WTC11 (cell line): ENCODE data around the gene PIEZO1. TPM values are rescaled to one million over a fixed set of nuclear protein-coding genes. Genes with fewer than 3 reads are reported as not detected.

Source experiments
- ATAC-seq: fragments of 200-7000 bp; cut with Tn5 transposase; 2 replicates; pipeline ENCODE4 v1.10.0; 2021; ENCODE audit warnings: mild to moderate bottlenecking, moderate library complexity
- CTCF ChIA-PET: fragments of 300-600 bp; sonication (Branson Sonifier 250); formaldehyde crosslinking; loops from one replicate; lab custom pipeline; 2021; ENCODE audit warnings: antibody characterized with exemption; lab: Charles Lee
- POLR2A ChIA-PET: fragments of 350-600 bp; sonication (Branson Sonifier 250); formaldehyde crosslinking; loops from one replicate; lab custom pipeline; 2021; ENCODE audit warnings: antibody characterized with exemption; lab: Charles Lee
- DNase-seq: peaks from one replicate; pipeline ENCODE4 v3.0.0; 2021; ENCODE audit warnings: low spot score
- H3K27ac Mint-ChIP-seq: 2 replicates; pipeline ENCODE4 v1.8.0; 2021; ENCODE audit warnings: mixed read lengths
- H3K27me3 Mint-ChIP-seq: 2 replicates; pipeline ENCODE4 v1.8.0; 2021; ENCODE audit warnings: low read depth, mild to moderate bottlenecking, moderate library complexity, mixed read lengths
- H3K36me3 Mint-ChIP-seq: 2 replicates; pipeline ENCODE4 v1.8.0; 2021; ENCODE audit warnings: mixed read lengths
- H3K4me1 Mint-ChIP-seq: 2 replicates; pipeline ENCODE4 v1.8.0; 2022; ENCODE audit warnings: mixed read lengths
- H3K4me3 Mint-ChIP-seq: 2 replicates; pipeline ENCODE4 v1.8.0; 2021; ENCODE audit warnings: mild to moderate bottlenecking, moderate library complexity, mixed read lengths
- H3K9me3 Mint-ChIP-seq: 2 replicates; pipeline ENCODE4 v1.8.0; 2021; ENCODE audit warnings: mixed read lengths
- ATF6 ChIP-seq: sonication (generic); formaldehyde crosslinking; IDR thresholded peaks from 2 replicates; pipeline ENCODE4 v1.8.1; 2023; ENCODE audit warnings: mild to moderate bottlenecking, missing genetic modification reagents
- CBFB ChIP-seq: sonication (generic); formaldehyde crosslinking; IDR thresholded peaks from 2 replicates; pipeline ENCODE4 v1.8.1; 2022; ENCODE audit warnings: mild to moderate bottlenecking, low read depth, missing genetic modification reagents
- CTCF ChIP-seq: fragments of 200-600 bp; IDR thresholded peaks from 2 replicates; pipeline ENCODE4 v1.8.0; 2022; ENCODE audit warnings: antibody characterized with exemption
- E2F4 ChIP-seq: sonication (generic); formaldehyde crosslinking; IDR thresholded peaks from 2 replicates; pipeline ENCODE4 v1.8.1; 2022; ENCODE audit warnings: low read depth, mild to moderate bottlenecking, moderate library complexity, missing genetic modification reagents, borderline replicate concordance
- ESRRA ChIP-seq: sonication (generic); formaldehyde crosslinking; IDR thresholded peaks from 2 replicates; pipeline ENCODE4 v1.8.1; 2022; ENCODE audit warnings: mild to moderate bottlenecking, missing genetic modification reagents, borderline replicate concordance
- ETV6 ChIP-seq: sonication (generic); formaldehyde crosslinking; IDR thresholded peaks from 2 replicates; pipeline ENCODE4 v1.8.1; 2022; ENCODE audit warnings: mild to moderate bottlenecking, missing genetic modification reagents
- FOXP1 ChIP-seq: sonication (generic); formaldehyde crosslinking; IDR thresholded peaks from 2 replicates; pipeline ENCODE4 v1.8.0; 2022; ENCODE audit warnings: missing genetic modification reagents, mild to moderate bottlenecking, moderate library complexity, borderline replicate concordance
- KAT7 ChIP-seq: sonication (generic); formaldehyde crosslinking; IDR thresholded peaks from 2 replicates; pipeline ENCODE4 v1.8.1; 2023; ENCODE audit warnings: missing genetic modification reagents, mild to moderate bottlenecking, borderline replicate concordance
- NFE2L1 ChIP-seq: sonication (generic); formaldehyde crosslinking; IDR thresholded peaks from 2 replicates; pipeline ENCODE4 v1.8.1; 2023; ENCODE audit warnings: missing genetic modification reagents
- NFYB ChIP-seq: sonication (generic); formaldehyde crosslinking; conservative IDR thresholded peaks from 2 replicates; pipeline ENCODE4 v1.8.0; 2022; ENCODE audit warnings: low read depth, missing genetic modification reagents
- NR3C1 ChIP-seq: sonication (generic); formaldehyde crosslinking; conservative IDR thresholded peaks from 2 replicates; pipeline ENCODE4 v1.8.1; 2023; ENCODE audit warnings: low read depth, mild to moderate bottlenecking, missing genetic modification reagents
- RORB ChIP-seq: fragments of 250-450 bp; sonication (Bioruptor Pico); IDR thresholded peaks from 2 replicates; pipeline ENCODE4 v1.9.0; 2021; ENCODE audit warnings: mild to moderate bottlenecking
- SP1 ChIP-seq: sonication (generic); formaldehyde crosslinking; conservative IDR thresholded peaks from 2 replicates; pipeline ENCODE4 v1.8.1; 2022; ENCODE audit warnings: missing genetic modification reagents
- STAT6 ChIP-seq: sonication (generic); formaldehyde crosslinking; conservative IDR thresholded peaks from 2 replicates; pipeline ENCODE4 v1.8.1; 2023; ENCODE audit warnings: mild to moderate bottlenecking, low read depth, missing genetic modification reagents, moderate library complexity
- TP53 ChIP-seq: sonication (generic); formaldehyde crosslinking; IDR thresholded peaks from 2 replicates; pipeline ENCODE4 v1.8.1; 2023; ENCODE audit warnings: mild to moderate bottlenecking, missing genetic modification reagents
- ZBTB43 ChIP-seq: sonication (generic); formaldehyde crosslinking; IDR thresholded peaks from 2 replicates; pipeline ENCODE4 v1.8.1; 2023; ENCODE audit warnings: mild to moderate bottlenecking, missing genetic modification reagents
- ZMAT4 ChIP-seq: fragments of 250-450 bp; sonication (Bioruptor Pico); IDR thresholded peaks from 2 replicates; pipeline ENCODE4 v1.9.0; 2021; ENCODE audit warnings: mild to moderate bottlenecking
- ZNF219 ChIP-seq: sonication (generic); formaldehyde crosslinking; IDR thresholded peaks from 2 replicates; pipeline ENCODE4 v1.8.0; 2023; ENCODE audit warnings: missing genetic modification reagents, mild to moderate bottlenecking, borderline replicate concordance
- ZNF317 ChIP-seq: sonication (generic); formaldehyde crosslinking; IDR thresholded peaks from 2 replicates; pipeline ENCODE4 v1.8.1; 2023; ENCODE audit warnings: low read depth, mild to moderate bottlenecking, moderate library complexity, missing genetic modification reagents, borderline replicate concordance
- ZNF425 ChIP-seq: fragments of 250-450 bp; sonication (Bioruptor Pico); conservative IDR thresholded peaks from 2 replicates; pipeline ENCODE4 v1.9.0; 2021; ENCODE audit warnings: mild to moderate bottlenecking
- total RNA-seq: library from RNA; stranded (reverse); gene quantifications from 3 replicates; pipeline ENCODE4 v1.2.3, GENCODE V29; 2021

PIEZO1 gene
- total RNA-seq, 1 experiment from 2014 or later, result 71.3 TPM

GRCh38 chr16:88749358-88749757 lies 35.7 kb downstream of the PIEZO1 start:
- no peaks in the 10 kb centered on the region for H3K36me3 Mint-ChIP-seq
- DNase-seq, result no peak
- ATAC-seq, result no peak

GRCh38 chr16:88748364-88748763 lies 36.7 kb downstream of the PIEZO1 start:
- no peak for ATAC-seq
- Mint-ChIP-seq H3K9me3 (no peaks in the 10 kb centered on the region), H3K27me3 (no peaks in the 10 kb centered on the region), H3K36me3 (no peaks in the 10 kb centered on the region)
- no peak for TF ChIP-seq ZNF219 (CRISPR knock-in tag)
- TF ChIP-seq NFE2L1 (CRISPR knock-in tag), result no peak
- TF ChIP-seq TP53, result no peak
- 0 out of 2 replicates have a peak, but pooled peaks have one; percentile 9 for TF ChIP-seq NFYB (CRISPR knock-in tag)
- no peak for TF ChIP-seq ETV6 (CRISPR knock-in tag)
- TF ChIP-seq FOXP1 (CRISPR knock-in tag), result peak; percentile 57; the same call in 1 of the 2 replicates
- TF ChIP-seq ZBTB43, result no peak
- no peak for TF ChIP-seq STAT6 (CRISPR knock-in tag)
- TF ChIP-seq ZMAT4, result no peak
- TF ChIP-seq ZNF425 (CRISPR knock-in tag), result no peak
- TF ChIP-seq, all 79 proteins: peak for 2
- POLR2A ChIA-PET, result interaction anchor here (0.7 kb wide), 1 partner anchor 25 kb away, joined by 3 read pairs; no protein-coding TSS in a partner anchor
- no peak for DNase-seq
- Mint-ChIP-seq H3K27ac (no peak overlapping the region), H3K4me3 (no peak overlapping the region), H3K4me1 (peaks cover 14% of the 10 kb centered on the region)
- CTCF ChIA-PET, result interaction anchor here (0.7 to 5.3 kb wide), 6 partner anchors 11 to 36 kb away, joined by 3 to 80 read pairs (median 8); no protein-coding TSS in a partner anchor

More at GRCh38 chr16:88749358-88749757, 35.7 kb downstream of the PIEZO1 start:
- Mint-ChIP-seq H3K27ac (no peak overlapping the region), H3K9me3 (no peaks in the 10 kb centered on the region), H3K27me3 (no peaks in the 10 kb centered on the region), H3K4me1 (peaks cover 14% of the 10 kb centered on the region), H3K4me3 (no peak overlapping the region)
- TF ChIP-seq KAT7 (no peak), CBFB (CRISPR knock-in tag) (no peak), ZNF317 (no peak), NR3C1 (no peak), RORB (CRISPR knock-in tag) (no peak), CTCF (no peak), ATF6 (no peak), E2F4 (CRISPR knock-in tag) (no peak), ESRRA (CRISPR knock-in tag) (no peak), SP1 (CRISPR knock-in tag) (no peak), ZNF219 (CRISPR knock-in tag) (no peak)
- ChIA-PET POLR2A (no interaction called here), CTCF (interaction anchor here (1.0 to 5.3 kb wide), 2 partner anchors 10 to 13 kb away, joined by 3 to 80 read pairs; no protein-coding TSS in a partner anchor)
